ENCODE data around the gene XRCC5. TPM values are rescaled to one million over a fixed set of nuclear protein-coding genes. Genes with fewer than 3 reads are reported as not detected.
A peak's percentile ranks its signal among the peaks of the same experiment; 100 is the strongest.

XRCC5 gene
- total RNA-seq, 1 experiment from 2014 or later = 301 TPM

DNA sequence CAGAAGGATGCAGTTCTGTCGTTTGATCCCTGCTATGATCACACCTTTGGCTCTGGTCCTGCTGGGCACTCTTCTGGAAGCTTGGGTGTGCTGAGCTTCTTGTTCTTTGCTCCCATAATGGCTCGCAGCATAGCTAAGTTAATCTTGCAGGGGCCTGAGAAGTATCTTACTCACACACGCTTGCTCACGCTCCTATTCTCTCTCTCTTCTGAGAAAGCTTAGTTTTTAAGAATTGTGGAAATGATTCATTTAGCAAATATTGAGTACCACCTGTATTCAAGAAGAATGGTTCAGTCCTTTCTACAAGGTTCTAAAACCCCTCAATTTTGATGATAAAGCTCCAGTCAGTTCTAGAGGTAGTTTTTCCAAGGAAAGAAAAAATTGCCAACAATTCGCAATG, 40.6 kb downstream of the XRCC5 start:
- no peak for DNase-seq (ENCODE audit: extremely low read depth, low read depth)

- no peak for DNase-seq (ENCODE audit: extremely low read depth, low read depth)
These were observed 42.3 kb downstream of the XRCC5 start for GRCh38 chr2:216151313-216152025.

- DNase-seq (ENCODE audit: extremely low read depth, low read depth) = no peak
These were observed 46.8 kb downstream of the XRCC5 start for GRCh38 chr2:216155954-216156353.

DNA sequence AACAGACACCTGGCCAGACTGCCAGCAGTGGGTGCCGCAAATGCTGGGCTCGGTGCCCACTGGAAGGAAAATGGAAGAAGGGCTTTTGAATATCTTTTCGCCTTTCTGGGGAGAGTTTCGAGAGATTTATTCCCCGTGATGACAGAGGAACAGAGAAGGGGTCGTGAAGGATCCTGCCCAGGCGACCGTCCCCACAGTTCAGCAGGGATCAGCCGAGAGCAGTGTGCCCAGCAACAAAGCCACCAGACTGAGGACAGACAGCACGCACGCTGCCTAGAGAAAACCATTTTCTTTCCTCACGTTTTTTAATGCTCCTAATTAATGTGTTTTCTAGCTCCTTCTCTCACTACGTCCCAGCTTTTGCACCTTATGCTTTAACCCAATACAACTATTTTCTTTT, 47.7 kb downstream of the XRCC5 start:
- DNase-seq (ENCODE audit: extremely low read depth, low read depth) = no peak

DNA sequence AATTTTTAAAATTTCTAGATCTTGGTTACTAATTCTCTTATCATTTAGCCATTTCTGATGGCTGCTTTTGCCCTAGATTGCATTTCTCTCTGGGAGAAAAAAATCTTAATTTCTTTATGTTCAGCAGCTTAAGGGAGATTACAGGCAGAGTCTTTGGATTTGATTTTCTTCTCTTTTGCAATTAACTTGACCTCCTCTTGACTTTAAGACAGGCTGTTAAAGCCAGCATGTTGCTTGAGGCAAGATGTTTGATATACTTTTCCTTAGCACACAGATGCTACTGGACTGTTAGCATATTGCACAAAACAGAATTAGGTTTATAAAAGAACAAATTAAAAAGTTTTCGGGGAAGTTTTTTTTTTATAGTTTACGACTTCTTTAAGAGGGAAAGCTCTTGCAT, 50.0 kb downstream of the XRCC5 start:
- peak; percentile 18 for DNase-seq (ENCODE audit: extremely low read depth, low read depth)

- peak; percentile 31 for DNase-seq (ENCODE audit: extremely low read depth, low read depth)
These were observed 50.5 kb downstream of the XRCC5 start for GRCh38 chr2:216159646-216160045.

DNA sequence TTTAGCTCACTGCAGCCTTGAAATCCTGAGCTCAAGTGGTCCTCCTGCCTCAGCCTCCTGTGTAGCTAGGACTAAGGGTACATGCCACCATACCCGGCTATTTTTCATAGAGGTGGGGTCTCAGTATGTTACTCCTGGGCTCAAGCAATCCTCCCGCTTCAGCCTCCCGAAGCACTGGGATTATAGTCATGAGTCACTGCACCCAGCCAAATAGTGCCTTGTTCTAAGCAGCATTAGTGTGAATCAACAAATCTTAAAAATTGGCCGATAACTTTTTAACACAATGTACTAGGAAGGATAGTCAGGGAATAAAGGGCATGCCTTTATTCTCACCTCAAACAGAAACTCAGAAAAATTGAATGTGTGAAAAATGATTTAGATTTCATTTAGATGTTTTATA, 51.6 kb downstream of the XRCC5 start:
- DNase-seq (ENCODE audit: extremely low read depth, low read depth) = no peak

GRCh38 chr2:216161967-216162366, 52.8 kb downstream of the XRCC5 start:
- DNase-seq (ENCODE audit: extremely low read depth, low read depth) = no peak

DNA sequence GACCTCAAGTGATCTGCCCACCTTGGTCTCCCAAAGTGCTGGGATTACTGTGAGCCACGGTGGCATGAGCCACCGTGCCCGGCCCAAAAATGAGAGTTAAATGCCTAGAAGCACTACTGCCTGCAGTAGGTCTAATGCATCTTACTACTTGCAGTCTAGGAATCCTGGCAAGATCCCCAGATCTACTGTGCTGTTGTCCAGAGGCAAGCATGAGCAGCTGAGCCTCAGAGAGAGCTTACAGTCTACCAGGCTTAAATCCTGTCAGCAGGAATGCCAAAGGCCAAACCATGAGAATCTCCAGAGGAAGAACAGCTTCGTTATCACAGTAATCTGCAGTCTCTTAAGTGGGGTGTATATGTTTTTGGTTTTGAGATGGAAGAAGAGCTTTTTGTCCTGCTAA, 54.4 kb downstream of the XRCC5 start:
- DNase-seq (ENCODE audit: extremely low read depth, low read depth) = no peak

DNA sequence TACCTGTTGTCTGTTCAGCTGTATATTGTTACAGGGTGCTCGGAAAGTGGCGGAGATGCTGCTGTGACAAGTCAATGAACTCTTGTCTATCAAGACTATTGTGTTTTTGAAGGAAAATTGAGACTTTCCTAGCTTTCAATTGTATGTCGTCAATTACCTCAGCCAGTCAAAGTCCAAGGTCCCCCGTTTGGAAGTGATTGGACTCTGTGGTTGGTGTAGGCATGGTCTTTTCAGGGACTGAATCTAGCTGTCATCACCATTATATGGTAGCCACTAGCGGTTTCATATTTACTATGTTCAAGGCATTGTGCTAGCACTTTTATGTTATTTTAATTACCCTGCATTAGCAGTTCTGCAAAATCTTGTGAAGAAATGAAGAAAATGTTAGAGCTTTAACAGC, 54.9 kb downstream of the XRCC5 start:
- no peak for DNase-seq (ENCODE audit: extremely low read depth, low read depth)

DNA sequence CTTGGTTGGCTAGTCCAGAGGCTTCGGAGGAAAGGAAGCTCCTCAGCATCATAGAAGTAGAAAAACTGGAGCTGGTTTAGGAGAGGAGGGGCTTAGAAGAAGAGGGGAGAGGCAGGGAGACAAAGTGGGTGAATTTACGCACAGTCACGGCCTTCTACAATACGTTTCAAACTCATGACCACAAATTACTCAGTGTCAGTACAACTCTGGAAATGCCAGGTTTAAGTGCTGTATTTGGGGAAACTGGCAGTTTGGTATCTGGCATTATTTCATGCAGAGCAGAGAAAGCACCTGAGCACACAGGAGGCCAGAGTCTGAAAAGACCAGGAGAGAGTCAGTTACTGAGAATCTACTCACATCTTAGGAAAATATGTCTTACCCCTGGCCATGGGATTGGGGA, 55.4 kb downstream of the XRCC5 start:
- DNase-seq (ENCODE audit: extremely low read depth, low read depth) = no peak

- DNase-seq (ENCODE audit: extremely low read depth, low read depth) = no peak
These were observed 56.6 kb downstream of the XRCC5 start for GRCh38 chr2:216165711-216166110.

DNA sequence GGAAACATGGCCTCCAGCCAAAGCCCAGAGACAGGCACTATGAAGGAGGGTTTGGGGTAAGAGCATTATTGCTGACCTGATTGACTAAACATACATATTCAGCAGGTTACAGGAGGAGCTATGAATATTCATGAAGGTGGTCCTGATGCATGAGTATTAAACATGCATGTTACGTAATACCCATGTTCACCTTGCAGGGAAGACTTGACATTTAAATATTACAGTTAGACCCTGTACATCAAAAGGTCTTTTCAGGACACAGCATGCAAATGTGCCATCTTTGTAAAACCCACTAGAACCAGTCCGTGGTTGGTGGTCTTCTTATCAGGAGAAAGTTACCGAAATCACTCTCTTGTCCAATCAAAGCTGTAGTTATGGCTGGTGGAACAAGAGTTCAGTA, 59.9 kb downstream of the XRCC5 start:
- no peak for DNase-seq (ENCODE audit: extremely low read depth, low read depth)

DNA sequence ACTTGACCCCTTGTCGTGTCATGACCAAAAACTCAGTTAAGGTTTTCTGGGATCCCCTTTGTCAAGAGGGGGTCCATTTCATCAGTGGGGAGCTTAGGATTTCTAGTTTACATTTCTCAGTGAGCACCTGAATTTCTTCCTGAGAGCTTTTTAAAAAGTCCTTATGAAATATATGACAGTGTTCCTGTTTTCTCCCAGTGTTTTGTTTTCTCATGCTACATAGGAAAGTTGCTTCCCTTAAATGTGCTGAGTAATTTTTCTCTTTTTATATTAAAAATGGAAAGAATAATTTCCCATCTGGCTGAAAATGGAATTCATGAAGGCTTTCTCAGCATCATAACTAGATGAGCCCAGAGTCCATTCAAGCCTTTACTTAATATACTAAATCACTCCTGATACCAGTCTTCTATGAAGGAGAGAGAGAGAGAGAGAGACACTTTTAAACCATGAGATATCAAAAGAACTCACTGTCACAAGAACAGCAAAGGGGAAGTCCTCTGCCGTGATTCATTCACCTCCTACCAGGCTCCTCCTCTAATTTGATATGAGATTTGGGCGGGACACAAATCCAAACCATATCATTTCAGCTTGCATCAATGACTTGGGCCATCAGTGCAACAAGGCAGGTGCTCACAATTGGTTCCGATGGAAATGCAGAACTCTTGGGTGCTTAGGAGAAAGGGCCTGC, 61.1 kb downstream of the XRCC5 start:
- no peak for DNase-seq (ENCODE audit: extremely low read depth, low read depth)

DNA sequence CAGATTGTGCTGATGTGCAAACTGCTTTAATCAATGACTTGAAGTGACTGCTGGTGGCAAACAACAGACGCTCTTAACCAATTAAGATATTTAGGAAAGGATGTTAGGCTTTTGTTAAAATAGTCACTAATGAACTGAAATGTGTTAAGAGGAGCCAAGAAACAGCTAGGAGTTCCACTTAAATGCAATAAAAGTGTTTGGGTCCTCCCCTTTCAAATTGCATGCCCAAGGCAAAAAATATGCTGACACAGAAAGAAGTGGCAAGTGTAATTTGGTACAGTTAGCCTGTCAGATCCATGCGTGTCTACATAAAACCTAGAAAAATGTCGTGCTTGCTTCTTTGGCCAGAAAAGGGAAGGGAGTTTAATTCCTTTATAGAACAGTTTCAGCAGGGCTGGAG, 61.9 kb downstream of the XRCC5 start:
- DNase-seq (ENCODE audit: extremely low read depth, low read depth) = no peak

DNA sequence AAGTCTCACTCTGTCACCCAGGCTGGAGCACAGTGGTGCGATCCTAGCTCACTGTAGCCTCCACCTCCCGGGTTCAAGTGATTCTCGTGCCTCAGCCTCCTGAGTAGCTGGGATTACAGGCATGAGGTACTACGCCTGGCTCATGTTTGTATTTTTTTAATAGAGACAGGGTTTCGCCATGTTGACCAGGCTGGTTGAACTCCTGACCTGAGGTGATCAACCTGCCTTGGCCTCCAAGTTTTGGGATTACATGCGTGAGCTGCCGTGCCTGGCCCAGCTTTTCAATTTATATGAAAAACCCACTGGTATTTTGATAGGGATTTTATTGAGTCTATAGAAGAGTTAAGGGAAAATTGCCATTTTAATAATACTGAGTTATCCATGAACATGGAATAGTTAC, 63.3 kb downstream of the XRCC5 start:
- DNase-seq (ENCODE audit: extremely low read depth, low read depth) = no peak

- DNase-seq (ENCODE audit: extremely low read depth, low read depth) = no peak
These were observed 69.9 kb downstream of the XRCC5 start for GRCh38 chr2:216179015-216179414.

GRCh38 chr2:216181351-216181750, 72.2 kb downstream of the XRCC5 start:
- no peak for DNase-seq (ENCODE audit: extremely low read depth, low read depth)

GRCh38 chr2:216181953-216182461, 72.9 kb downstream of the XRCC5 start:
- DNase-seq (ENCODE audit: extremely low read depth, low read depth) = no peak

DNA sequence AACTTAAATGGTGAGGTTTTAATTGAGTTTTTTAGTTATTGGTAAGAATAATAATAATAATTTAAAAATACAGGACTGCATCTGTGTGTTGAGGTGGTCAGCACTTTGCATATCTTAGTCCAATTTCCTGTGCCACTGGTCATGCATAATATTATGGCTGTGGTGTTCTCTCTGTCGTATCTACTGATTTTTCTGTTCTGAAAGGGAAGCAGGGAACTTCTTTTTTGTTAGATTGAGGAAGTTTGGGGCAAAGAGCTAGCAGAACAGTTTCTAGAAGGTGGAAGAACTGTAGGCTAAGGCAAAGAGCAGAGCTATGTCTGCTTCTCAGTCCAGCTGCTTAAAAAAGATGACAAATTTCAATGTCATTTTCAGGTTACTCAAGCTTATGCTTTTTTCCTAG, 74.3 kb downstream of the XRCC5 start:
- no peak for DNase-seq (ENCODE audit: extremely low read depth, low read depth)

DNA sequence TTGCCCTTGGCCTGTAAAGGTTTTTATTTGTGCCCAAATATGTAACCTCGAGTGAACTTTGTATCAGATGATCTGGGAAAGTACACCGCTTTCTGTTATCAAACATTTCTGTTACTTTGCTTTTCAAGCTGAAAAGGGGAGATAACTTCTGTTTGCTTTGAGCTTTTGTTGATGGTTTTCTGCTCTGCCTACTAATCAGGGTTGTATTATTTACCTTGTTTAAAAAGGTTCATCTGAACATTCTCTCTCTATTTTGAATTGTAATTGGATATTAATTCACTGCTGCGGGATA, 79.4 kb downstream of the XRCC5 start:
- no peak for DNase-seq (ENCODE audit: extremely low read depth, low read depth)

DNA sequence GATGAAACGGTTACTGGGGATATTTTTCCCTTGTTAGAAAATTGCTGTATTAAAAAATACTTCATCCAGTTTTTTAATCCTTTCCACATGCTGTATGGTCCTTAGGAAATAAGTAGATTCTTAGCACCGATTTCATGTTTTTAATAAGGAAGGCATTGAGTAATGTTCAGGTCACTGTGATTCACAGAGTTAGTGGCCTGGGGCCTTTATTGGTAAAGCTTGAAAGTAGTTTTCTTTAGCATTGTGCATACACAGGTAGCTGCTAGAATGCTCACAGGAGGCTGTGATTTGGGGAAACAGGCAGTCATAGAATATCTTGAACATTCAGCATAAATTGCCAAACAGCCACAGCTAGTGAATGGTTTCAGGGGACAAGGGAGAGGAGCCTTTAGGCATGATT, 79.8 kb downstream of the XRCC5 start:
- no peak for DNase-seq (ENCODE audit: extremely low read depth, low read depth)

- no peak for DNase-seq (ENCODE audit: extremely low read depth, low read depth)
These were observed 80.3 kb downstream of the XRCC5 start for GRCh38 chr2:216189410-216189809.

All from NCI-H460 (cell line).